HL-60 (cell line): Measurements from ENCODE around the gene AWAT2.

Experiments
- GABPA ChIP-seq: IDR thresholded peaks from 2 replicates; pipeline ENCODE4 v1.6.1; 2012; ENCODE audit warnings: low read depth
- POLR2AphosphoS5 ChIP-seq: IDR thresholded peaks from 2 replicates; pipeline ENCODE4 v1.6.1; 2012; ENCODE audit warnings: low read depth
- SPI1 ChIP-seq: IDR thresholded peaks from 2 replicates; pipeline ENCODE4 v1.6.1; 2012; ENCODE audit warnings: low read depth, mild to moderate bottlenecking, borderline replicate concordance
- TF ChIP-seq, protein P1 (sequence below): IDR thresholded peaks from one replicate; pipeline ENCODE4 v1.5.1; 2011; ENCODE audit warnings: low read length, control low read depth, inconsistent platforms; ENCODE audit not compliant: insufficient read depth

DNA sequence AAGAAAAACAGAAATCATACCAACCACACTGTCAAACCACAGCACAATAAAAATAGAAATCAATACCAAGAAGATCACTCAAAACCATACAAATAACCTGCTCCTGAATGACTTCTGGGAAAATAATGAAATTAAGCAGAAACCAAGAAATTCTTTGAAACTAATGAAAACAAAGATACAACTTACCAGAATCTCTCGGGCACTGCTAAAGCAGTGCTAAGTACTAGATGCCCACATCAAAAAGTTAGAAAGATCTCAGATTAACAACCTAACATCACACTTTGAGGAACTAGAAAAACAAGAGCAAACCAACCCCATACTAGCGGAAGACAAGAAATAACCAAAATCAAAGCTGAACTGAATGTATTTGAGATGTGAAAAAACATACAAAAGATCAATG is 33.2 kb downstream of the AWAT2 start:
- TF ChIP-seq, protein P1, sequence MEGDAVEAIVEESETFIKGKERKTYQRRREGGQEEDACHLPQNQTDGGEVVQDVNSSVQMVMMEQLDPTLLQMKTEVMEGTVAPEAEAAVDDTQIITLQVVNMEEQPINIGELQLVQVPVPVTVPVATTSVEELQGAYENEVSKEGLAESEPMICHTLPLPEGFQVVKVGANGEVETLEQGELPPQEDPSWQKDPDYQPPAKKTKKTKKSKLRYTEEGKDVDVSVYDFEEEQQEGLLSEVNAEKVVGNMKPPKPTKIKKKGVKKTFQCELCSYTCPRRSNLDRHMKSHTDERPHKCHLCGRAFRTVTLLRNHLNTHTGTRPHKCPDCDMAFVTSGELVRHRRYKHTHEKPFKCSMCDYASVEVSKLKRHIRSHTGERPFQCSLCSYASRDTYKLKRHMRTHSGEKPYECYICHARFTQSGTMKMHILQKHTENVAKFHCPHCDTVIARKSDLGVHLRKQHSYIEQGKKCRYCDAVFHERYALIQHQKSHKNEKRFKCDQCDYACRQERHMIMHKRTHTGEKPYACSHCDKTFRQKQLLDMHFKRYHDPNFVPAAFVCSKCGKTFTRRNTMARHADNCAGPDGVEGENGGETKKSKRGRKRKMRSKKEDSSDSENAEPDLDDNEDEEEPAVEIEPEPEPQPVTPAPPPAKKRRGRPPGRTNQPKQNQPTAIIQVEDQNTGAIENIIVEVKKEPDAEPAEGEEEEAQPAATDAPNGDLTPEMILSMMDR = no peak
- TF ChIP-seq POLR2AphosphoS5 (no peak), SPI1 (no peak), GABPA (no peak)
